ENCODE results near the gene FIG4. TPM values are rescaled to one million over a fixed set of nuclear protein-coding genes. Genes with fewer than 3 reads are reported as not detected.

The FIG4 gene
- polyA plus RNA-seq, 1 donor (not counting 4 experiments of a cell fraction or from before 2014, with no cell fraction given) = 12.8 TPM

DNA sequence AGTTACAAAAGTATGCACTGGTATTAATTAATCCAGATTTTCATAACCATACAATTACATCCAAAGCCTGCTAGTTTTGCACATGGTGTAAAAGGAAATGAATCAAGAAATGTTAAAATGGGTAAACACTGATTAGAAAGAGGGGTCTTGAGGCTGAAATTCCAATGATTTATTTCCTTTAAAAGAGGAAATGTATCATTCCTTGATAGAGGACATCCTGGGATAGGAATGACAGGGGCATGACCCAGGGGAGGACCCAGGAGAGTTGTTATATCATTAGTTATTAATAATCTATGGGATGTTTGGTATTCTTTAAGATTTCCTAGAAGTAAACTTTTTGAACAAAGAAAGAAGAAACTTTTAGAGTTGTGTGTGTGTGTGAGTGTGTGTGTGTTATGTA lies 18.3 kb upstream of the FIG4 start:
- H3K9me3 ChIP-seq (ENCODE audit: control insufficient read depth, low read depth, low read length) = no peaks in the 10 kb centered on the region
- H3K79me2 ChIP-seq (ENCODE audit: control insufficient read depth, insufficient read depth, low read length) = no peaks in the 10 kb centered on the region
- no peaks in the 10 kb centered on the region for H3K27me3 ChIP-seq (ENCODE audit: control insufficient read depth, extremely low read depth, insufficient read depth, low read length)
- TF ChIP-seq, protein P1, sequence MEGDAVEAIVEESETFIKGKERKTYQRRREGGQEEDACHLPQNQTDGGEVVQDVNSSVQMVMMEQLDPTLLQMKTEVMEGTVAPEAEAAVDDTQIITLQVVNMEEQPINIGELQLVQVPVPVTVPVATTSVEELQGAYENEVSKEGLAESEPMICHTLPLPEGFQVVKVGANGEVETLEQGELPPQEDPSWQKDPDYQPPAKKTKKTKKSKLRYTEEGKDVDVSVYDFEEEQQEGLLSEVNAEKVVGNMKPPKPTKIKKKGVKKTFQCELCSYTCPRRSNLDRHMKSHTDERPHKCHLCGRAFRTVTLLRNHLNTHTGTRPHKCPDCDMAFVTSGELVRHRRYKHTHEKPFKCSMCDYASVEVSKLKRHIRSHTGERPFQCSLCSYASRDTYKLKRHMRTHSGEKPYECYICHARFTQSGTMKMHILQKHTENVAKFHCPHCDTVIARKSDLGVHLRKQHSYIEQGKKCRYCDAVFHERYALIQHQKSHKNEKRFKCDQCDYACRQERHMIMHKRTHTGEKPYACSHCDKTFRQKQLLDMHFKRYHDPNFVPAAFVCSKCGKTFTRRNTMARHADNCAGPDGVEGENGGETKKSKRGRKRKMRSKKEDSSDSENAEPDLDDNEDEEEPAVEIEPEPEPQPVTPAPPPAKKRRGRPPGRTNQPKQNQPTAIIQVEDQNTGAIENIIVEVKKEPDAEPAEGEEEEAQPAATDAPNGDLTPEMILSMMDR (optimal IDR thresholded peaks at IDR 0.05 in 1 of 3, IDR thresholded peaks at IDR 0.05 in 1 of 3, conservative IDR thresholded peaks at IDR 0.05 in 1 of 3; ENCODE audit: extremely low read depth in 1 of 3, insufficient read depth in 2 of 3, low read length in 3 of 3) = no peak
- no peak for TF ChIP-seq EZH2 (IDR thresholded peaks at IDR 0.05; ENCODE audit: low read length)
- H3K4me2 ChIP-seq (ENCODE audit: control insufficient read depth, extremely low read depth, insufficient read depth, low read depth, low read length) = no peak overlapping the region
- no peaks in the 10 kb centered on the region for H3K36me3 ChIP-seq (ENCODE audit: control insufficient read depth in 2 of 2, extremely low read depth in 1 of 2, insufficient read depth in 2 of 2, low read length in 2 of 2)
- no peak for FAIRE-seq
- no peaks in the 10 kb centered on the region for H4K20me1 ChIP-seq (ENCODE audit: control insufficient read depth, extremely low read depth, insufficient read depth, low read length)
- no peak overlapping the region for H3K27ac ChIP-seq (ENCODE audit: control insufficient read depth, insufficient read depth, low read length)
- no peaks in the 10 kb centered on the region for H3K9me1 ChIP-seq (ENCODE audit: control insufficient read depth, extremely low read depth, insufficient read depth, low read length)
- H2AFZ ChIP-seq (ENCODE audit: control insufficient read depth, low read length) = no peak overlapping the region
- no peaks in the 10 kb centered on the region for H3K4me1 ChIP-seq (ENCODE audit: control insufficient read depth, extremely low read depth, insufficient read depth, low read length)
- no peak overlapping the region for H3K4me3 ChIP-seq (ENCODE audit: control insufficient read depth in 2 of 3, extremely low read depth in 1 of 3, insufficient read depth in 2 of 3, low read depth in 1 of 3, low read length in 3 of 3)
- DNase-seq (ENCODE audit: low read depth, low spot score) = no peak
- dilution Hi-C loops (cut with MboI; ENCODE audit: extremely low pct_ligation_motif_present, low sequenced_read_pairs) = no loop called here
- no peak overlapping the region for H3K9ac ChIP-seq (ENCODE audit: control insufficient read depth, extremely low read depth, insufficient read depth, low read length)

DNA sequence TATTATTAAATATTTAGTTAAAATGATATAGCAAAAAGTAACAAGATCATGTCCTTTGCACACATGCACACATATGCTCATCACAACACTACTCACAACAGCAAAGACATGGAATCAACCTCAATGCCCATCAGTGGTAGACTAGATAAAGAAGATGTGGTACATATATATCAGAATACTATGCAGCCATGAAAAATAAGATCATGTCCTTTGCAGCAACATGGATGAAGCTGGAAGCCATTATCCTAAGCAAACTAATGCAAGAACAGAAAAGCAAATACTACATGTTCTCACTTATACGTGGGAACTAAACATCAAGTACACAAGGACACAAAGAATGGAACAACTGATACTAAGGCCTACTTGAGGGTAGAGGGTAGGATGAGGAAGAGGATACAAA lies 14.4 kb upstream of the FIG4 start:
- no peak overlapping the region for H3K9ac ChIP-seq (ENCODE audit: control insufficient read depth, extremely low read depth, insufficient read depth, low read length)
- no peaks in the 10 kb centered on the region for H3K79me2 ChIP-seq (ENCODE audit: control insufficient read depth, insufficient read depth, low read length)
- no peak overlapping the region for H3K4me2 ChIP-seq (ENCODE audit: control insufficient read depth, extremely low read depth, insufficient read depth, low read depth, low read length)
- no peaks in the 10 kb centered on the region for H3K4me1 ChIP-seq (ENCODE audit: control insufficient read depth, extremely low read depth, insufficient read depth, low read length)
- H3K36me3 ChIP-seq (ENCODE audit: control insufficient read depth in 2 of 2, extremely low read depth in 1 of 2, insufficient read depth in 2 of 2, low read length in 2 of 2) = no peaks in the 10 kb centered on the region
- no peak for DNase-seq (ENCODE audit: low read depth, low spot score)
- dilution Hi-C loops (cut with MboI; ENCODE audit: extremely low pct_ligation_motif_present, low sequenced_read_pairs) = no loop called here
- H3K27ac ChIP-seq (ENCODE audit: control insufficient read depth, insufficient read depth, low read length) = no peak overlapping the region
- no peaks in the 10 kb centered on the region for H4K20me1 ChIP-seq (ENCODE audit: control insufficient read depth, extremely low read depth, insufficient read depth, low read length)
- no peaks in the 10 kb centered on the region for H3K9me3 ChIP-seq (ENCODE audit: control insufficient read depth, low read depth, low read length)
- no peak overlapping the region for H2AFZ ChIP-seq (ENCODE audit: control insufficient read depth, low read length)
- no peaks in the 10 kb centered on the region for H3K27me3 ChIP-seq (ENCODE audit: control insufficient read depth, extremely low read depth, insufficient read depth, low read length)
- TF ChIP-seq, protein P1 (optimal IDR thresholded peaks at IDR 0.05 in 1 of 3, IDR thresholded peaks at IDR 0.05 in 1 of 3, conservative IDR thresholded peaks at IDR 0.05 in 1 of 3; ENCODE audit: extremely low read depth in 1 of 3, insufficient read depth in 2 of 3, low read length in 3 of 3) = no peak
- TF ChIP-seq EZH2 (IDR thresholded peaks at IDR 0.05; ENCODE audit: low read length) = no peak
- H3K9me1 ChIP-seq (ENCODE audit: control insufficient read depth, extremely low read depth, insufficient read depth, low read length) = no peaks in the 10 kb centered on the region
- FAIRE-seq = no peak
- H3K4me3 ChIP-seq (ENCODE audit: control insufficient read depth in 2 of 3, extremely low read depth in 1 of 3, insufficient read depth in 2 of 3, low read depth in 1 of 3, low read length in 3 of 3) = no peak overlapping the region
